NCI-H460 (cell line): ENCODE results near the gene TPX2. TPM values are rescaled to one million over a fixed set of nuclear protein-coding genes. Genes with fewer than 3 reads are reported as not detected.
"Not testable (repeated sequence)": the region's sequence is repeated elsewhere in the genome, so short reads cannot be mapped to it uniquely, and the experiment has no call there.

Experiments
- DNase-seq: peaks from one replicate; pipeline ENCODE4 v3.0.0-alpha.2; 2016; ENCODE audit warnings: low read depth; ENCODE audit errors: extremely low read depth
- total RNA-seq: library from RNA; depleted of rRNA; stranded (reverse); fragments of >200 nt; shearing (Covaris generic); gene quantifications from 2 replicates; pipeline ENCODE4 v1.2.3, GENCODE V29; 2014

TPX2 gene
- total RNA-seq, 1 experiment from 2014 or later = 105 TPM

- not testable (repeated sequence) for DNase-seq
These were observed 88.9 kb downstream of the TPX2 start for GRCh38 chr20:31828016-31828415.

GRCh38 chr20:31829731-31830130 lies 90.6 kb downstream of the TPX2 start:
- no peak for DNase-seq

GRCh38 chr20:31830406-31830981 lies 91.4 kb downstream of the TPX2 start:
- no peak for DNase-seq

- DNase-seq = no peak
These were observed 92.1 kb downstream of the TPX2 start for GRCh38 chr20:31831211-31831610.

- DNase-seq = no peak
These were observed 92.7 kb downstream of the TPX2 start for GRCh38 chr20:31831771-31832306.

GRCh38 chr20:31833130-31833930 lies 94.2 kb downstream of the TPX2 start:
- peak; percentile 52 for DNase-seq

- no peak for DNase-seq
These were observed 94.9 kb downstream of the TPX2 start for GRCh38 chr20:31833931-31834521.

GRCh38 chr20:31835554-31835953 lies 96.5 kb downstream of the TPX2 start:
- DNase-seq = no peak

GRCh38 chr20:31835977-31836852 lies 97.1 kb downstream of the TPX2 start:
- DNase-seq = peak; percentile 28

- no peak for DNase-seq
These were observed 97.9 kb downstream of the TPX2 start for GRCh38 chr20:31836853-31837608.

GRCh38 chr20:31837896-31838397 lies 98.9 kb downstream of the TPX2 start:
- DNase-seq = no peak

GRCh38 chr20:31838646-31839292 lies 99.7 kb downstream of the TPX2 start:
- DNase-seq = no peak

- no peak for DNase-seq
These were observed 100.8 kb downstream of the TPX2 start for GRCh38 chr20:31839782-31840487.

GRCh38 chr20:31840906-31841816 lies 102.1 kb downstream of the TPX2 start:
- DNase-seq = no peak

- no peak for DNase-seq
These were observed 102.8 kb downstream of the TPX2 start for GRCh38 chr20:31841928-31842327.

GRCh38 chr20:31842471-31843157 lies 103.5 kb downstream of the TPX2 start:
- DNase-seq = no peak

GRCh38 chr20:31843288-31843687 lies 104.2 kb downstream of the TPX2 start:
- no peak for DNase-seq
